Naive thymus-derived CD4-positive, alpha-beta T cell (primary cell): ENCODE data around the gene CCDC186. TPM values are rescaled to one million over a fixed set of nuclear protein-coding genes. Genes with fewer than 3 reads are reported as not detected.
A peak's percentile ranks its signal among the peaks of the same experiment; 100 is the strongest.

Experiments used
- ATAC-seq: fragments of 150-1000 bp; cut with Tn5 transposase; 2 replicates; pipeline ENCODE4 v1.10.0; 2021; ENCODE audit warnings: mild to moderate bottlenecking, moderate library complexity
- CTCF ChIA-PET: fragments of 350-600 bp; sonication (Branson Sonifier 250); formaldehyde crosslinking; loops from one replicate; lab custom pipeline; 2021; ENCODE audit warnings: antibody characterized with exemption; lab: Charles Lee
- POLR2A ChIA-PET: fragments of 350-600 bp; sonication (Branson Sonifier 250); formaldehyde crosslinking; loops from one replicate; lab custom pipeline; 2021; ENCODE audit warnings: antibody characterized with exemption, inconsistent platforms; lab: Charles Lee
- DNase-seq, 9 donors: peaks; one replicate each; pipeline versions ENCODE4 v3.0.0 to v3.0.0-alpha.2; 2020 to 2022; ENCODE audit warnings: mixed read lengths in 1 of 9
- H3K27ac ChIP-seq: one replicate; pipeline ENCODE4 v1.7.0; 2013; ENCODE audit warnings: mild to moderate bottlenecking, low read depth, low read length, moderate library complexity
- H3K27me3 ChIP-seq, 2 donors: one replicate each; pipeline ENCODE4 v1.7.0; 2013; ENCODE audit warnings: low read length in 2 of 2, mild to moderate bottlenecking in 2 of 2, moderate library complexity in 2 of 2; ENCODE audit not compliant: control insufficient read depth in 2 of 2, insufficient read depth in 2 of 2
- H3K36me3 ChIP-seq, 3 experiments: 1 replicate in 2 of 3; 2 replicates in 1 of 3; pipeline ENCODE4 v1.7.0; 2013; ENCODE audit warnings: low read length in 3 of 3, mild to moderate bottlenecking in 3 of 3, moderate library complexity in 1 of 3; ENCODE audit not compliant: insufficient read depth in 3 of 3, control insufficient read depth in 2 of 3
- H3K4me1 ChIP-seq, 2 donors: one replicate each; pipeline ENCODE4 v1.7.0; 2013; ENCODE audit warnings: low read length in 2 of 2, mild to moderate bottlenecking in 2 of 2, moderate library complexity in 1 of 2; ENCODE audit not compliant: control insufficient read depth in 2 of 2, insufficient read depth in 2 of 2
- H3K4me3 ChIP-seq: 2 replicates; pipeline ENCODE4 v1.7.0; 2013; ENCODE audit warnings: mild to moderate bottlenecking, low read length
- H3K9me3 ChIP-seq, 3 experiments: 1 replicate in 2 of 3; 2 replicates in 1 of 3; pipeline ENCODE4 v1.7.0; 2013; ENCODE audit warnings: low read length in 3 of 3; ENCODE audit not compliant: control insufficient read depth in 2 of 3
- H3K27ac Mint-ChIP-seq, 9 donors: one replicate each; pipeline ENCODE4 v1.8.0; 2020 to 2022; ENCODE audit warnings: mixed read lengths in 9 of 9, mild to moderate bottlenecking in 8 of 9, moderate library complexity in 5 of 9, inconsistent platforms in 2 of 9
- H3K27me3 Mint-ChIP-seq, 5 donors: one replicate each; pipeline ENCODE4 v1.8.0; 2021 to 2022; ENCODE audit warnings: mixed read lengths in 5 of 5, mild to moderate bottlenecking in 1 of 5
- H3K36me3 Mint-ChIP-seq, 5 donors: one replicate each; pipeline ENCODE4 v1.8.0; 2020 to 2022; ENCODE audit warnings: mixed read lengths in 5 of 5, mild to moderate bottlenecking in 3 of 5, inconsistent platforms in 1 of 5
- H3K4me1 Mint-ChIP-seq, 7 donors: one replicate each; pipeline ENCODE4 v1.8.0; 2020 to 2022; ENCODE audit warnings: mixed read lengths in 7 of 7, mild to moderate bottlenecking in 3 of 7, inconsistent platforms in 1 of 7
- H3K4me3 Mint-ChIP-seq, 10 donors: one replicate each; pipeline ENCODE4 v1.8.0; 2020 to 2022; ENCODE audit warnings: mild to moderate bottlenecking in 10 of 10, mixed read lengths in 10 of 10, moderate library complexity in 6 of 10, inconsistent platforms in 2 of 10
- H3K9me3 Mint-ChIP-seq, 11 donors: one replicate each; pipeline ENCODE4 v1.8.0; 2020 to 2022; ENCODE audit warnings: mixed read lengths in 11 of 11, mild to moderate bottlenecking in 4 of 11, inconsistent platforms in 1 of 11, moderate library complexity in 1 of 11
- intact Hi-C, 2 donors: fragments of 100-400 bp; cut with micrococcal nuclease; formaldehyde crosslinking; loops; one replicate each; pipeline ENCODE4 v1.15.1; 2023
- polyA plus RNA-seq, 2 donors: library from polyadenylated mRNA; unstranded; fragments of 300-500 nt; fragmentation: Illumina TruSeq; gene quantifications; one replicate each; pipeline ENCODE4 v1.2.3, GENCODE V29; 2021
- total RNA-seq, 6 experiments: library from RNA in 5 of 6; stranded (reverse) in 5 of 6; gene quantifications; 1 replicate in 5 of 6; 2 replicates in 1 of 6; pipeline ENCODE4 v1.2.3 and lab custom pipeline; 2021 to 2026

The CCDC186 gene
- total and polyA plus RNA-seq, 7 experiments from 2014 or later: 18.6 to 42.9 (median 33.2) TPM

GRCh38 chr10:114117728-114118127 is 56.3 kb downstream of the CCDC186 start:
- no peak overlapping the region for H3K27ac ChIP-seq
- no peaks in the 10 kb centered on the region for H3K4me1 ChIP-seq
- no peaks in the 10 kb centered on the region for H3K4me1 Mint-ChIP-seq
- ATAC-seq (no peak), DNase-seq (no peak)
- no peaks in the 10 kb centered on the region for H3K9me3 ChIP-seq
- H3K36me3 ChIP-seq: no peaks in the 10 kb centered on the region
- H3K27me3 ChIP-seq: no peaks in the 10 kb centered on the region
- intact Hi-C loops: no loop called here
- peaks cover 0 to 8% (median 5%) of the 10 kb centered on the region in 5 donors for H3K36me3 Mint-ChIP-seq
- H3K4me3 ChIP-seq: no peak overlapping the region
- no peak overlapping the region for H3K27ac Mint-ChIP-seq
- POLR2A ChIA-PET: no interaction called here
- no peaks in the 10 kb centered on the region for H3K9me3 Mint-ChIP-seq
- H3K27me3 Mint-ChIP-seq: peaks cover 0 to 33% (median 0%) of the 10 kb centered on the region in 5 donors
- H3K4me3 Mint-ChIP-seq: no peak overlapping the region
- CTCF ChIA-PET: no interaction called here

- H3K9me3 Mint-ChIP-seq: no peaks in the 10 kb centered on the region
- H3K36me3 Mint-ChIP-seq: peaks cover 0 to 6% (median 0%) of the 10 kb centered on the region in 5 donors
- no peak for DNase-seq
- H3K27me3 Mint-ChIP-seq: peaks cover 0 to 38% (median 0%) of the 10 kb centered on the region in 5 donors
- ATAC-seq: no peak
- no peaks in the 10 kb centered on the region for H3K9me3 ChIP-seq
- no peaks in the 10 kb centered on the region for H3K27me3 ChIP-seq
- intact Hi-C loops: no loop called here
- no peaks in the 10 kb centered on the region for H3K4me1 Mint-ChIP-seq
- no peak overlapping the region for H3K27ac ChIP-seq
- ChIA-PET POLR2A (no interaction called here), CTCF (interaction anchor here (1.0 kb wide), 1 partner anchor 316 kb away, joined by 3 read pairs; no protein-coding TSS in a partner anchor)
- H3K4me3 Mint-ChIP-seq: no peak overlapping the region
- no peak overlapping the region for H3K27ac Mint-ChIP-seq
- H3K4me3 ChIP-seq: no peak overlapping the region
- no peaks in the 10 kb centered on the region for H3K4me1 ChIP-seq
- H3K36me3 ChIP-seq: no peaks in the 10 kb centered on the region
Observed at GRCh38 chr10:114115661-114116445, 58.1 kb downstream of the CCDC186 start.

GRCh38 chr10:114110174-114110972 is 63.6 kb downstream of the CCDC186 start:
- Histone ChIP-seq H3K27ac (no peak overlapping the region), H3K27me3 (no peaks in the 10 kb centered on the region), H3K4me3 (no peak overlapping the region), H3K36me3 (no peaks in the 10 kb centered on the region), H3K9me3 (no peaks in the 10 kb centered on the region), H3K4me1 (no peaks in the 10 kb centered on the region)
- no peaks in the 10 kb centered on the region for H3K36me3 Mint-ChIP-seq
- H3K4me1 Mint-ChIP-seq: no peaks in the 10 kb centered on the region
- DNase-seq (no peak), ATAC-seq (no peak)
- ChIA-PET CTCF (interaction anchor here (1.2 kb wide), 1 partner anchor 9 kb away, joined by 4 read pairs; no protein-coding TSS in a partner anchor), POLR2A (no interaction called here)
- peaks cover 0 to 30% (median 0%) of the 10 kb centered on the region in 5 donors for H3K27me3 Mint-ChIP-seq
- no peak overlapping the region for H3K27ac Mint-ChIP-seq
- H3K4me3 Mint-ChIP-seq: no peak overlapping the region
- H3K9me3 Mint-ChIP-seq: no peaks in the 10 kb centered on the region
- intact Hi-C loops: no loop called here

- intact Hi-C loops: loop anchor here (1.0 to 5.0 kb wide), 5 partner anchors 304 to 424 kb away; partner anchors contain the start of gene CASP7 (in 1 of the 2)
- peak in 5 of 9 donors; percentile 17 to 39 (median 34) for DNase-seq
- CTCF ChIA-PET: interaction anchor here (1.0 to 4.1 kb wide), 4 partner anchors 11 to 424 kb away, joined by 3 to 24 read pairs (median 6); partner anchors contain the start of gene CASP7
- H3K4me3 Mint-ChIP-seq: peak overlapping the region in 3 of 10 donors; percentile 6 to 39 (median 13)
- H3K27ac ChIP-seq: no peak overlapping the region
- H3K9me3 ChIP-seq: no peaks in the 10 kb centered on the region
- H3K4me3 ChIP-seq: no peak overlapping the region
- POLR2A ChIA-PET: no interaction called here
- peaks cover 0 to 4% (median 0%) of the 10 kb centered on the region in 5 donors for H3K36me3 Mint-ChIP-seq
- peaks cover 7 to 10% of the 10 kb centered on the region in 2 donors for H3K4me1 ChIP-seq
- H3K27me3 Mint-ChIP-seq: peaks cover 24 to 46% (median 27%) of the 10 kb centered on the region in 5 donors
- no peaks in the 10 kb centered on the region for H3K36me3 ChIP-seq
- no peak overlapping the region for H3K27ac Mint-ChIP-seq
- no peaks in the 10 kb centered on the region for H3K9me3 Mint-ChIP-seq
- peaks cover 4 to 6% of the 10 kb centered on the region in 2 donors for H3K27me3 ChIP-seq
- H3K4me1 Mint-ChIP-seq: peaks cover 16 to 31% (median 25%) of the 10 kb centered on the region in 7 donors
- ATAC-seq: no peak
Observed at GRCh38 chr10:114103284-114103683, 70.7 kb downstream of the CCDC186 start.

- no peaks in the 10 kb centered on the region for H3K36me3 ChIP-seq
- H3K9me3 Mint-ChIP-seq: no peaks in the 10 kb centered on the region
- H3K27ac ChIP-seq: no peak overlapping the region
- H3K9me3 ChIP-seq: no peaks in the 10 kb centered on the region
- ChIA-PET CTCF (interaction anchor here (0.6 to 4.1 kb wide), 4 partner anchors 12 to 397 kb away, joined by 6 to 24 read pairs (median 8); no protein-coding TSS in a partner anchor), POLR2A (no interaction called here)
- peaks cover 24 to 49% (median 27%) of the 10 kb centered on the region in 5 donors for H3K27me3 Mint-ChIP-seq
- peaks cover 7 to 12% of the 10 kb centered on the region in 2 donors for H3K4me1 ChIP-seq
- H3K4me3 ChIP-seq: no peak overlapping the region
- no peak overlapping the region for H3K27ac Mint-ChIP-seq
- peaks cover 0 to 4% (median 0%) of the 10 kb centered on the region in 5 donors for H3K36me3 Mint-ChIP-seq
- H3K4me1 Mint-ChIP-seq: peaks cover 16 to 37% (median 28%) of the 10 kb centered on the region in 7 donors
- H3K27me3 ChIP-seq: peaks cover 4 to 6% of the 10 kb centered on the region in 2 donors
- ATAC-seq: no peak
- intact Hi-C loops: loop anchor here in 1 of 2 donors (2.0 to 5.0 kb wide), 2 partner anchors 397 to 420 kb away; no protein-coding TSS in a partner anchor
- H3K4me3 Mint-ChIP-seq: no peak overlapping the region
- no peak for DNase-seq
Observed at GRCh38 chr10:114102256-114102655, 71.7 kb downstream of the CCDC186 start.
